Raji (cell line): Measurements from ENCODE around the gene SLX9.

ENCODE experiments used
- POLR2A ChIP-seq: IDR thresholded peaks from 2 replicates; pipeline ENCODE4 v1.6.1; 2011; ENCODE audit warnings: low read depth, low read length, control low read depth; ENCODE audit not compliant: insufficient read depth

Gene SLX9

GRCh38 chr21:45010096-45010495, 70.3 kb downstream of the SLX9 start:
- TF ChIP-seq POLR2A: no peak

DNA sequence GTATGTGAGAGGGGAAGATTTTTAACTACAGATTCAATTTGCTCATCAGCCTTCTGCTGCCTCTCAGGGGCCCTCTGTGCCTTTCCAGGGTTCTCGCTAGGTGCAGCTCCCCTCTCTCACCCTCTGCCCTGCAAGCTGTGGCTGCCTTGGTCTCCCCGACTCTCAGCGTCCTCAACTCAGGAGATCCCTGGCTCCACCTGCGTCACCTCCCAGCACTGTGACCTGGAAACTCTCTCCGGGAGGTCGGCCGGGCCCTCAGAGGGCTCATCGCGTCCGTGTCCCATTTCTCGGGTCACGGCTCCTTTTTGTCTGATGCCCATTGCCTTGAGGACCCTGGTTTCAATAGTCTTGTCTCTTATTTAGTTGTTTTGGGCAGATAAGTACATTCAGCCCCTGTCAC, 71.0 kb downstream of the SLX9 start:
- no peak for TF ChIP-seq POLR2A

DNA sequence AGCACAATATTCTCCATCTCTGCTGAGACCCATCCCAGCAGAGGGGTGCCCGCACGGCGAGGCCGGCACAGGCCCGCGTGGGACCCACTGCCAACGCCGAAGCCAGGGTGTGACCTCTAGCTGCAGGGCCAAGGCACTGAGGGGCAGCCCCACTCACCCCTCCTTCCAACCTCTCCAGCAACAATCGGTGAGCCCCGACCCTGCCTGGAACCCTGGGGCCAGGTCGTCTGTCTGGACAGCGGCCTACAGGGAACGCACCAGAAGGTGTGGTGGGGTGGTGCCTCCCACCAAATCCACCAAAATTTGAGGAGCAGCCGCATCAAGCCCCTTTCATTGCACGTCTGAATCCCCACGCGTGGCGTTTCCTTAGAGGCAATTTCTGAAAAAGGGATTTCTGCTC, 71.6 kb downstream of the SLX9 start:
- TF ChIP-seq POLR2A: no peak

GRCh38 chr21:45011911-45012661, 72.3 kb downstream of the SLX9 start:
- TF ChIP-seq POLR2A: no peak

DNA sequence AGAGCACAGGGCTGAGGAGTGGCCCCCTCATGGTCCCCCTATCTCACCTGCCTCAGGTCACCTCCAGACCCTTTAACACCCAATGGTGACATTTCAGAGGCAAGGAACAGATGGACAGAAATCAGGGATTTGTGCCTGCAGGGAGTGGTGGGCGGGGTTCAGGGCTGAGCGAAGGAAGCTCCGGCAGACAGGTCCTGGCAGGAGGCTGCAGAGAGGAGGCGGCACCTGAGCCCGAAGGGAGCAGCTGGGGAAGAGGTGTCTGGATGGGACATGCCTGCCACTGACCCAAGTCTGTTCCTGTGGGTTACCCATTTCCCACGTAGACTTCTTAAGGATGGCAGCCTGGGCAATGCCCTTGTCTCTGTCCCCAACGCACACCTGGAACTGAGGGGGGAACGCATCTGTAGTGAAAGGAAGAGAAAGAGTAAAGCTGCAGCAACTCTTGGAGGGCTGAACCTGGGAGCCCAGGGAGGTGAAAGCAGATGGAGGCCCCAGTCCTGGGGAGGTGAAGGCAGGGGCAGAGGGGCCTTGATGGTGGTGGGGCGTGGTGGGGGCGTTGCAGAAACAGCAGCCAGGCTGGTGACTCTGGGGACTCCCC, 72.9 kb downstream of the SLX9 start:
- TF ChIP-seq POLR2A: no peak

- TF ChIP-seq POLR2A: no peak
Measured at GRCh38 chr21:45013260-45013841, 73.5 kb downstream of the SLX9 start.

DNA sequence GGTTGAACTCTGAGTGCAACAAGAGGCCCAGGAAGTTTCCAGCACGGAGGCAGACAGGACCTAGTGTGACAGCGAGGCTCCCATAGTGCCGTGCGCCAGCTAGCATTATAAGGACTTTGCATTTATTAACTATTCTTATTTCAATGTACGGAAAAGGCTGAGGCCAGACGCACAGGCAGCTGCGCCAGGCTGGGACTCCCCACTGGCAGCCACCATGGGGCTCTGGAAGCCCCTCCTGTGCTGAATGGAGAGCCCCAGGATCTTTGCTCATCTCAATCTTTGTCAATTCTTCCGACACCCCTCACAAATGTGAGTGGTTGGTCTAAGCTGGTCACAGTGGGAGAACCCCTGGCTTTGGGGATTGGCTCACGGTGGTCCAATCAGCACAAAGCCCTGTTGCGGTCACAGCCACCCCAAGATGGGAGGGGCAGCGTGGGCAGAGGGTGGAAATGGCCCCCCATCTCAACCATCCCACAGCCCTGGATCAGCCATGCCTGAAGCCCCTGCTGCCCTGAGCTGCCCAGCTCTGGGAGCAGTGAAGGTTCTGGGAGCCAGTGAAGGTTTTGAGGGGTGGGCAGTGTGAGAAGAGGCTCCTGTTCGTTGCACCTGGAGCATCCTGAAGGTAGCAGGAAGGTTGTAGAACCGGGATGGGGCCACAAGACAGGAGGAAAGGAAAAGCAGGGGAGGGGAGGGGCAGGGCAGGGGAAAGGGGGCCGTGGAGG, 75.1 kb downstream of the SLX9 start:
- no peak for TF ChIP-seq POLR2A

GRCh38 chr21:45015469-45015860, 75.6 kb downstream of the SLX9 start:
- no peak for TF ChIP-seq POLR2A

DNA sequence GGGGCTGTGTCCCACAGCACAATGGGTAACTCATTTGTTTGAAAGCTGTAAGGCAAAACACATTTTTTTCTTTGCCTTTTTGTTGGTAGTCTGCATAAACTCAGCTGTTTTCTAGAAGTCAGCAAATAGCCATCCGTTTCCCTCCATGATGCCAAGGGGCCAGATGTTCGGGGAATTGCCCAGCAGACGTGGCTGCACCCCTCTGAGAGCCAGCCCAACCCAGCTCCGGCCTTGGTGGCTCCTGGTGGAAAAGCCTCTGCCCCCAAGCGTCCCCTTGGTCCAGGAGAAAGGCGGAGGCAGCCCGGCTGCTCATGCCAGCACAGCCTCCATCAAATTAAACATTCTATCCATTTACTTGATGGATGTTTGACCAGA, 76.2 kb downstream of the SLX9 start:
- no peak for TF ChIP-seq POLR2A

GRCh38 chr21:45016406-45017038, 76.7 kb downstream of the SLX9 start:
- no peak for TF ChIP-seq POLR2A

DNA sequence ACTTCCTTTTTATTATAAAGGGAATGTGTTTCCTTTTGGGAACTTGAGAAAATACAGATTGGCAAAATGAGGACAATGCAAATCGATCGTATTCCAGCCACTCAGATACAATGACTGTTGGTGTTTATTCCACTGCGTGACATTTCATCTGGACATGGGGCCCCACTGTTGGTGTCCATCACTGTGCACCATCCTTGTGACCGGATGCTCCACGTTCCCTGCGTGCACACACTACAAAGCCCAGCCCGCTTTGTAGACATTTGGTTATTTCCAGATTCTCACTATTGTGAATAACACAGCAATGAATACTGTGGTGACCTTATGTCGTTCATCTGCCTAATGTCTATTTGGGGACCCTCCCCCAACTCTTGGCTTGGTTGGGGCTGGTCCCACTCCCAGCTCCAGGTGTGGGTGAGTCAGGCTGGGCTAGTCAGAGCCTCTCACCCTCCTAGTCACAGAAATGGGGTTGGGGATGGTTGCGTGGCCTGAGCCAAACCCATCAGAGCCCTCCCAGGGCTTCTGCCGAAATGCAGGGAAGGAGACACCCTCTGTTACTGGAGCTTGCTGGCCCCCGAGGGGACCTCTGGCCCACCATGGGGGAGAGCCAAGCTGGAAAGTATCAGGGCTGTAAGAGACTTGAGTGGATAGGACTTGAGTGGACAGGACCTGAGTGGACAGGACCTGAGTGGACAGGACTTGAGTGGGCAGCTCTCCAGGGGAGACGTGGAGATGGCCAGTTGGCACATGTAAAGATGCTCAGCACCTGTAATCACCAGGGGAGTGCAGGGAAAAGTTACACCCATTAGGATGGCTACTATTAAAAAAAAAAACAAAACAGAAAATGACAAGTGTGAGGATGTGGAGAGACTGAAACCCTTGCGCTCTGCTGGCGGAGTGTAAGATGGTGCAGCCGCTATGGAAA, 77.5 kb downstream of the SLX9 start:
- no peak for TF ChIP-seq POLR2A

DNA sequence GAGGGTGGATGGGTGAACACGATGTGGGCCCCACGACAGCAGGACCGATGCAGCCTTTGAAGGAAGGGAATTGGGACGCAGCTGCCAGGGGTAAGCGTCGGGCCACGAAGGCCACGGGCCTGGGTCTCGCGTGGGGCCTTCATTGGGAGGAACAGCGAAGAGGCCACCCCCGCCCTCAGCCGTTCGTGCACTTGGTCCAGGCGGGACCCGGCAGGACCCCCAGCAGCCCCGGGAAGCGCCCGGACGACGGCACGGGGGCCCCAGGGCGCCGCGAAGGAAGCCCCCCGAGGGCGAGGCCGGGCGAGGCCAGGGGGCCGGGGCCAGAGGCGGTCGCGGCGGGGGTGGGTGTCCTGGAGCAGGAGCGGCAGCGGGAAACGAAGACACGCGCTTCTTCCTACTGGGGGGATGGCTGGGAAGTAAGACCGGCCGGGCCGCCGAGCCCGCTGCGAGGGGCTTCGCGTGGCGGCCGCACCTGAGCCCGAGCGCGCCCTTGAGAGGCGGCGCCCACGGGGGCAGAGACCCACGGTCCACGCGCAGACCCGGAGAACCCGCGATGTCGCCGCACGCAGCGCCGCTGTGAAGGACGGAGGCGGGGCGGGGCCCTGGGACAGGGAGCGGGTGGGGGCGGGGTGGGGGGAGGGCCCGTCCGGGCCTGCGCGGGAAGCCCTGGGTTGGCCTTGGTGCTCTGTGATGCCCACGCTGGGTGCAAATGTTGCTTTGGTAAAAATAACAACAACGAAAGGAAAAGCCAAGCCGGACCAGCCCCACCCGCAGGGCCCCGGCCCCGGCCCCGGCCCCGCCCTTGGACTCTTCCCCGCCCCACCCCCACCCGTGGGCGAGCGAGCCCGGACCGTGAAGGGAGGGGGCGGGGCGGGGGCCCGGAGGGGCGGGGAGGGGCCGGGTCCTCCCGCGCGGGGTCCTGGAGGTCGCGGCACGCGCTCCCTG, 78.6 kb downstream of the SLX9 start:
- no peak for TF ChIP-seq POLR2A
